H1 (cell line): ENCODE results near the gene COL4A1. TPM values are rescaled to one million over a fixed set of nuclear protein-coding genes. Genes with fewer than 3 reads are reported as not detected.

Source experiments
- CTCF ChIA-PET: fragments of 300-600 bp; sonication (Branson Sonifier 250); formaldehyde crosslinking; loops from one replicate; lab custom pipeline; 2021; ENCODE audit not compliant: partially characterized antibody; lab: Charles Lee
- POLR2A ChIA-PET: fragments of 300-600 bp; sonication (Branson Sonifier 250); formaldehyde crosslinking; loops from one replicate; lab custom pipeline; 2021; ENCODE audit warnings: inconsistent platforms; ENCODE audit not compliant: partially characterized antibody; lab: Charles Lee
- DNase-seq, 2 experiments: peaks; one replicate each; pipeline versions ENCODE4 v3.0.0 to v3.0.0-alpha.2; 2010 to 2022; ENCODE audit warnings: low spot score in 2 of 2, low read depth in 1 of 2, mixed read lengths in 1 of 2
- FAIRE-seq: peaks from 2 replicates; lab custom pipeline; 2011; peaks lifted over from hg19 to GRCh38; lab: Jason Lieb, UNC
- H2AFZ ChIP-seq: 2 replicates; pipeline ENCODE4 v1.8.1; 2012; ENCODE audit warnings: low read length, inconsistent platforms
- H2AK5ac ChIP-seq: 2 replicates; pipeline ENCODE4 v1.6.1; 2013; ENCODE audit warnings: low read depth, low read length
- H2BK120ac ChIP-seq: replicated peaks from 2 replicates; pipeline ENCODE3; 2013; ENCODE audit warnings: low read depth, low read length, inconsistent platforms
- H2BK12ac ChIP-seq: 2 replicates; pipeline ENCODE4 v1.6.1; 2013; ENCODE audit warnings: low read depth, low read length
- H2BK15ac ChIP-seq: 2 replicates; pipeline ENCODE4 v1.6.1; 2013; ENCODE audit warnings: low read length
- H2BK20ac ChIP-seq: 2 replicates; pipeline ENCODE4 v1.6.1; 2013; ENCODE audit warnings: low read length
- H2BK5ac ChIP-seq: 2 replicates; pipeline ENCODE4 v1.6.1; 2013; ENCODE audit warnings: low read depth, low read length
- H3K14ac ChIP-seq: 2 replicates; pipeline ENCODE4 v1.6.1; 2013; ENCODE audit warnings: inconsistent platforms; ENCODE audit not compliant: insufficient read length
- H3K18ac ChIP-seq: 2 replicates; pipeline ENCODE4 v1.6.1; 2013; ENCODE audit warnings: low read length; ENCODE audit errors: extremely low read depth
- H3K23ac ChIP-seq: 2 replicates; pipeline ENCODE4 v1.6.1; 2013; ENCODE audit warnings: inconsistent platforms; ENCODE audit not compliant: insufficient read length
- H3K23me2 ChIP-seq: 2 replicates; pipeline ENCODE4 v1.6.1; 2013; ENCODE audit warnings: low read depth, low read length
- H3K27ac ChIP-seq: 2 replicates; pipeline ENCODE4 v1.6.1; 2011; ENCODE audit warnings: low read depth, low read length, inconsistent platforms
- H3K27me3 ChIP-seq, 4 experiments: replicated peaks in 1 of 4; 1 replicate in 1 of 4; 2 replicates in 3 of 4; pipeline versions ENCODE4 v1.6.1 to v1.8.1; 2011 to 2013; ENCODE audit warnings: low read length in 3 of 4, mild to moderate bottlenecking in 3 of 4, inconsistent platforms in 2 of 4, mixed read lengths in 2 of 4, moderate library complexity in 1 of 4; ENCODE audit not compliant: control insufficient read depth in 3 of 4, insufficient read depth in 3 of 4; ENCODE audit errors: extremely low read depth in 1 of 4
- H3K36me3 ChIP-seq, 4 experiments: 2 replicates each; pipeline versions ENCODE4 v1.6.1 to v1.8.1; 2011 to 2013; ENCODE audit warnings: mild to moderate bottlenecking in 4 of 4, low read length in 3 of 4, moderate library complexity in 2 of 4, control low read depth in 1 of 4, inconsistent platforms in 1 of 4; ENCODE audit not compliant: insufficient read depth in 4 of 4, control insufficient read depth in 2 of 4
- H3K4ac ChIP-seq: replicated peaks from 2 replicates; pipeline ENCODE3; 2013; ENCODE audit warnings: low read length, low read depth, mixed read lengths, inconsistent platforms; ENCODE audit not compliant: insufficient read length
- H3K4me1 ChIP-seq, 4 experiments: replicated peaks in 1 of 4; 1 replicate in 1 of 4; 2 replicates in 3 of 4; pipeline versions ENCODE4 v1.6.1 to v1.8.1; 2011 to 2013; ENCODE audit warnings: low read length in 3 of 4, inconsistent platforms in 2 of 4, mixed read lengths in 1 of 4; ENCODE audit not compliant: insufficient read depth in 4 of 4, control insufficient read depth in 3 of 4
- H3K4me2 ChIP-seq, 2 experiments: 2 replicates each; pipeline versions ENCODE4 v1.6.1 to v1.8.1; 2011 to 2013; ENCODE audit warnings: low read depth in 2 of 2, low read length in 2 of 2, control low read depth in 1 of 2, inconsistent platforms in 1 of 2, mild to moderate bottlenecking in 1 of 2; ENCODE audit not compliant: insufficient read depth in 1 of 2
- H3K4me3 ChIP-seq, 4 experiments: fragments of 200-600, 300-600 bp in 1 of 4; sonication (generic), shearing (Covaris generic), sonication (Bioruptor Twin) in 1 of 4; 2 replicates each; pipeline versions ENCODE4 v1.5.1 to v1.8.1; 2011 to 2016; ENCODE audit warnings: low read length in 4 of 4, low read depth in 3 of 4, control low read depth in 2 of 4, inconsistent platforms in 2 of 4, mild to moderate bottlenecking in 2 of 4, mixed read lengths in 1 of 4, moderate library complexity in 1 of 4; ENCODE audit not compliant: insufficient read depth in 2 of 4; ENCODE audit errors: extremely low read depth in 1 of 4
- H3K56ac ChIP-seq: replicated peaks from 2 replicates; pipeline ENCODE3; 2013; ENCODE audit warnings: low read depth, mild to moderate bottlenecking, mixed read lengths, low read length, inconsistent platforms; ENCODE audit not compliant: insufficient read length
- H3K79me1 ChIP-seq: 2 replicates; pipeline ENCODE4 v1.6.1; 2013; ENCODE audit warnings: low read depth, low read length, control low read depth
- H3K79me2 ChIP-seq, 2 experiments: 2 replicates each; pipeline versions ENCODE4 v1.6.1 to v1.8.1; 2012 to 2013; ENCODE audit warnings: low read length in 2 of 2, mild to moderate bottlenecking in 2 of 2, inconsistent platforms in 1 of 2; ENCODE audit not compliant: insufficient read depth in 2 of 2, control insufficient read depth in 1 of 2
- H3K9ac ChIP-seq, 4 experiments: replicated peaks in 1 of 4; 1 replicate in 1 of 4; 2 replicates in 3 of 4; pipeline versions ENCODE4 v1.6.1 to v1.8.1; 2011 to 2013; ENCODE audit warnings: low read depth in 3 of 4, low read length in 3 of 4, control low read depth in 2 of 4, mild to moderate bottlenecking in 2 of 4, moderate library complexity in 2 of 4, inconsistent platforms in 1 of 4; ENCODE audit errors: extremely low read depth in 1 of 4
- H3K9me3 ChIP-seq, 2 experiments: 2 replicates each; pipeline versions ENCODE4 v1.6.1 to v1.8.1; 2012 to 2013; ENCODE audit warnings: mild to moderate bottlenecking in 2 of 2, moderate library complexity in 2 of 2, control low read depth in 1 of 2, inconsistent platforms in 1 of 2, low read depth in 1 of 2, low read length in 1 of 2, mixed read lengths in 1 of 2; ENCODE audit not compliant: insufficient read depth in 2 of 2
- H4K20me1 ChIP-seq, 2 experiments: replicated peaks in 1 of 2; 2 replicates each; pipeline versions ENCODE3 to v1.8.1; 2011 to 2013; ENCODE audit warnings: inconsistent platforms in 2 of 2, low read length in 2 of 2, mild to moderate bottlenecking in 1 of 2; ENCODE audit not compliant: insufficient read depth in 2 of 2, control insufficient read depth in 1 of 2
- H4K5ac ChIP-seq: 2 replicates; pipeline ENCODE4 v1.6.1; 2013; ENCODE audit warnings: low read length, low read depth, mixed read lengths, inconsistent platforms; ENCODE audit not compliant: insufficient read length
- H4K8ac ChIP-seq: 2 replicates; pipeline ENCODE4 v1.8.0; 2013; ENCODE audit warnings: mild to moderate bottlenecking, moderate library complexity, low read length, inconsistent platforms; ENCODE audit not compliant: insufficient read depth; ENCODE audit errors: extremely low read depth
- H4K91ac ChIP-seq: replicated peaks from 2 replicates; pipeline ENCODE3; 2013; ENCODE audit warnings: low read length, mixed read lengths, inconsistent platforms; ENCODE audit not compliant: insufficient read length
- CHD2 ChIP-seq: IDR thresholded peaks from 2 replicates; pipeline ENCODE4 v1.6.1; 2012; ENCODE audit warnings: low read length, improper control_type of control experiment
- WGBS, 2 experiments: shearing (Covaris generic) in 1 of 2; methylation state at CpG; one replicate each; pipeline versions ENCODE4 v1.1.6 to v1.1.7; 2013 to 2015; ENCODE audit warnings: low lambda C conversion rate in 2 of 2, mixed read lengths in 2 of 2, inconsistent platforms in 1 of 2, low coverage in 1 of 2, missing lambda C conversion rate in 1 of 2; ENCODE audit not compliant: insufficient replicate concordance in 2 of 2, insufficient coverage in 1 of 2, insufficient read length in 1 of 2; ENCODE audit errors: extremely low coverage in 1 of 2, missing lambda C conversion rate in 1 of 2; 5-methylcytosine and 5-hydroxymethylcytosine counted together
- polyA plus RNA-seq, 7 experiments: library from polyadenylated mRNA; depleted of rRNA in 3 of 7; stranded (reverse) in 5 of 7; unstranded in 2 of 7; fragments of >200 nt in 5 of 7; fragments of 200-250 nt in 2 of 7; gene quantifications; 1 replicate in 5 of 7; 2 replicates in 1 of 7; 4 replicates in 1 of 7; pipeline versions ENCODE4 v1.2.1 to v1.2.3, GENCODE V29; 2011 to 2013; ENCODE audit warnings: missing spikeins in 2 of 7, mixed read lengths in 2 of 7
- total RNA-seq: library from RNA; stranded (reverse); fragmentation: NEBNext Ultra II Directional; extraction: Animal tissue kit (Norgen Biotek cat#: 25700); gene quantifications from 2 replicates; pipeline ENCODE4 v1.2.1, GENCODE V29; 2021

COL4A1 gene
- total and polyA plus RNA-seq, 2 of the 8 experiments (the other 6 are each of a cell fraction or from before 2014, with no cell fraction given): 30.7 to 82.0 TPM

GRCh38 chr13:110157718-110158117 lies 149.2 kb downstream of the COL4A1 start:
- no peak overlapping the region for H2BK12ac ChIP-seq
- no peaks in the 10 kb centered on the region for H3K27me3 ChIP-seq
- no peak overlapping the region for H2BK20ac ChIP-seq
- no peaks in the 10 kb centered on the region for H4K20me1 ChIP-seq
- no peak overlapping the region for H3K4ac ChIP-seq
- CTCF ChIA-PET: interaction anchor here (0.6 to 1.6 kb wide), 4 partner anchors 11 to 1302 kb away, joined by 3 to 5 read pairs (median 4); no protein-coding TSS in a partner anchor
- peaks cover 0 to 28% (median 7%) of the 10 kb centered on the region in 4 experiments; a peak in 5 of 8 replicates for H3K36me3 ChIP-seq
- H3K27ac ChIP-seq: no peak overlapping the region
- H3K23ac ChIP-seq: no peak overlapping the region
- no peak overlapping the region for H4K91ac ChIP-seq
- FAIRE-seq (no peak), DNase-seq (no peak)
- H3K9me3 ChIP-seq: no peaks in the 10 kb centered on the region; a peak in 1 of 4 replicates
- no peak overlapping the region for H3K56ac ChIP-seq
- H4K5ac ChIP-seq: no peak overlapping the region
- no peak overlapping the region for H3K4me2 ChIP-seq
- no peak overlapping the region for H3K9ac ChIP-seq
- no peaks in the 10 kb centered on the region for H3K79me2 ChIP-seq
- peaks cover 0 to 2% (median 0%) of the 10 kb centered on the region in 4 experiments; a peak in 3 of 7 replicates for H3K4me1 ChIP-seq
- TF ChIP-seq CHD2: no peak
- TF ChIP-seq, all 59 proteins: peak for 0
- Histone ChIP-seq H2AFZ (no peak overlapping the region), H3K14ac (no peak overlapping the region), H2BK5ac (no peak overlapping the region), H2AK5ac (no peak overlapping the region), H2BK120ac (no peak overlapping the region), H3K4me3 (no peak overlapping the region), H3K18ac (no peak overlapping the region), H3K79me1 (no peaks in the 10 kb centered on the region), H2BK15ac (no peak overlapping the region), H3K23me2 (no peaks in the 10 kb centered on the region), H4K8ac (no peak overlapping the region)
- POLR2A ChIA-PET: no interaction called here
- 100% methylated on average over 1 of the region's 1 CpG; no CpG with 5 or more reads in 1 of the 2 experiments for whole genome bisulfite sequencing, 2 experiments
